Lower leg skin (tissue), 3 donors: ENCODE data around the gene TRIM17.

ENCODE experiments used
- CTCF ChIP-seq, 3 donors: fragments of 450-650 bp; IDR thresholded peaks; one replicate each; pipeline ENCODE4 v1.5.1; 2016; ENCODE audit warnings: antibody characterized with exemption in 3 of 3, mild to moderate bottlenecking in 3 of 3, moderate library complexity in 2 of 3
- POLR2A ChIP-seq, 2 donors: fragments of 450-650 bp; IDR thresholded peaks; one replicate each; pipeline ENCODE4 v1.6.1; 2016 to 2017; ENCODE audit warnings: antibody characterized with exemption in 2 of 2, mild to moderate bottlenecking in 1 of 2, moderate library complexity in 1 of 2

GRCh38 chr1:228443395-228443794 is 26.7 kb upstream of the TRIM17 start:
- TF ChIP-seq POLR2A (IDR thresholded peaks at IDR 0.05) (no peak), CTCF (IDR thresholded peaks at IDR 0.05) (no peak)
